HEK293 (cell line): ENCODE data around the gene SLU7.

Experiments used
- OSR2 ChIP-seq: fragments of 450-650 bp; formaldehyde crosslinking; IDR thresholded peaks from 2 replicates; pipeline ENCODE4 v1.5.1; 2016; ENCODE audit warnings: missing biosample characterization, missing genetic modification characterization
- PRDM2 ChIP-seq: fragments of 450-650 bp; formaldehyde crosslinking; IDR thresholded peaks from 2 replicates; pipeline ENCODE4 v1.5.1; 2016; ENCODE audit warnings: missing biosample characterization, missing genetic modification characterization, borderline replicate concordance
- REPIN1 ChIP-seq: fragments of 450-650 bp; formaldehyde crosslinking; IDR thresholded peaks from 2 replicates; pipeline ENCODE4 v1.5.1; 2017; ENCODE audit warnings: missing biosample characterization, missing genetic modification characterization, low read depth
- REST ChIP-seq: fragments of 450-650 bp; formaldehyde crosslinking; IDR thresholded peaks from 2 replicates; pipeline ENCODE4 v1.5.1; 2016; ENCODE audit warnings: missing biosample characterization, missing genetic modification characterization
- SP3 ChIP-seq: fragments of 450-650 bp; formaldehyde crosslinking; IDR thresholded peaks from 2 replicates; pipeline ENCODE4 v1.5.1; 2016; ENCODE audit warnings: missing biosample characterization, missing genetic modification characterization
- YY1 ChIP-seq: fragments of 450-650 bp; formaldehyde crosslinking; IDR thresholded peaks from 2 replicates; pipeline ENCODE4 v1.5.1; 2018; ENCODE audit warnings: missing biosample characterization, missing genetic modification characterization
- ZFP41 ChIP-seq: fragments of 450-650 bp; formaldehyde crosslinking; IDR thresholded peaks from 2 replicates; pipeline ENCODE4 v1.5.1; 2016; ENCODE audit warnings: missing biosample characterization, missing genetic modification characterization, borderline replicate concordance
- ZNF10 ChIP-seq: fragments of 450-650 bp; formaldehyde crosslinking; IDR thresholded peaks from 2 replicates; pipeline ENCODE4 v1.5.1; 2017; ENCODE audit warnings: missing biosample characterization, missing genetic modification characterization
- ZNF112 ChIP-seq: fragments of 450-650 bp; formaldehyde crosslinking; IDR thresholded peaks from 2 replicates; pipeline ENCODE4 v1.5.0; 2017; ENCODE audit warnings: missing biosample characterization, missing genetic modification characterization
- ZNF140 ChIP-seq: fragments of 450-650 bp; formaldehyde crosslinking; IDR thresholded peaks from 2 replicates; pipeline ENCODE4 v1.5.1; 2016; ENCODE audit warnings: missing biosample characterization, missing genetic modification characterization
- ZNF148 ChIP-seq: fragments of 450-650 bp; formaldehyde crosslinking; IDR thresholded peaks from 2 replicates; pipeline ENCODE4 v1.5.0; 2017; ENCODE audit warnings: missing biosample characterization, missing genetic modification characterization, borderline replicate concordance
- ZNF18 ChIP-seq: fragments of 450-650 bp; formaldehyde crosslinking; IDR thresholded peaks from 2 replicates; pipeline ENCODE4 v1.5.1; 2016; ENCODE audit warnings: missing biosample characterization, missing genetic modification characterization
- ZNF184 ChIP-seq: fragments of 450-650 bp; IDR thresholded peaks from 2 replicates; pipeline ENCODE4 v1.5.1; 2018; ENCODE audit warnings: missing biosample characterization, mild to moderate bottlenecking, missing genetic modification characterization
- ZNF302 ChIP-seq: fragments of 450-650 bp; formaldehyde crosslinking; IDR thresholded peaks from 2 replicates; pipeline ENCODE4 v1.5.1; 2016; ENCODE audit warnings: missing biosample characterization, missing genetic modification characterization, low read depth
- ZNF311 ChIP-seq: fragments of 450-650 bp; formaldehyde crosslinking; IDR thresholded peaks from 2 replicates; pipeline ENCODE4 v1.5.1; 2017; ENCODE audit warnings: missing biosample characterization, missing genetic modification characterization, borderline replicate concordance
- ZNF366 ChIP-seq: fragments of 450-650 bp; formaldehyde crosslinking; conservative IDR thresholded peaks from 2 replicates; pipeline ENCODE4 v1.5.1; 2016; ENCODE audit warnings: missing biosample characterization, missing genetic modification characterization
- ZNF394 ChIP-seq: fragments of 450-650 bp; formaldehyde crosslinking; IDR thresholded peaks from 2 replicates; pipeline ENCODE4 v1.5.1; 2016; ENCODE audit warnings: missing biosample characterization, missing genetic modification characterization, mild to moderate bottlenecking, moderate library complexity, borderline replicate concordance
- ZNF518A ChIP-seq: fragments of 450-650 bp; formaldehyde crosslinking; conservative IDR thresholded peaks from 2 replicates; pipeline ENCODE4 v1.5.1; 2016; ENCODE audit warnings: low read depth, missing biosample characterization, missing genetic modification characterization
- ZNF549 ChIP-seq: fragments of 450-650 bp; IDR thresholded peaks from 2 replicates; pipeline ENCODE4 v1.5.1; 2018; ENCODE audit warnings: missing biosample characterization, missing genetic modification characterization, mild to moderate bottlenecking, inconsistent platforms, moderate library complexity
- ZNF707 ChIP-seq: fragments of 450-650 bp; formaldehyde crosslinking; IDR thresholded peaks from 2 replicates; pipeline ENCODE4 v1.5.1; 2016; ENCODE audit warnings: missing biosample characterization, missing genetic modification characterization
- ZNF791 ChIP-seq: fragments of 450-650 bp; formaldehyde crosslinking; IDR thresholded peaks from 2 replicates; pipeline ENCODE4 v1.5.1; 2016; ENCODE audit warnings: missing biosample characterization, missing genetic modification characterization

SLU7 gene

GRCh38 chr5:160421625-160422258, 2.9 kb upstream of the SLU7 start, which contains the start of gene PTTG1 (continued):
- TF ChIP-seq ZNF518A (no peak), ZFP41 (tag by site-specific recombination) (no peak), ZNF311 (tag by site-specific recombination) (no peak), OSR2 (tag by site-specific recombination) (no peak), ZNF302 (tag by site-specific recombination) (no peak), REST (tag by site-specific recombination) (peak; percentile 49; the same call in 1 of the 2 replicates), ZNF549 (tag by site-specific recombination) (no peak), ZNF140 (no peak), REPIN1 (no peak), SP3 (tag by site-specific recombination) (peak; percentile 88), ZNF366 (tag by site-specific recombination) (no peak), ZNF112 (tag by site-specific recombination) (no peak), ZNF148 (tag by site-specific recombination) (no peak), ZNF184 (tag by site-specific recombination) (no peak), ZNF394 (peak; percentile 47; the same call in 1 of the 2 replicates), ZNF10 (tag by site-specific recombination) (peak; percentile 49; the same call in 1 of the 2 replicates), ZNF791 (tag by site-specific recombination) (no peak), PRDM2 (no peak), ZNF707 (tag by site-specific recombination) (no peak), ZNF18 (no peak), YY1 (tag by site-specific recombination) (no peak)
